ENCODE measurements around the gene KAT8. TPM values are rescaled to one million over a fixed set of nuclear protein-coding genes. Genes with fewer than 3 reads are reported as not detected.
"Not testable (repeated sequence)": the region's sequence is repeated elsewhere in the genome, so short reads cannot be mapped to it uniquely, and the experiment has no call there.

Gene KAT8
- polyA plus RNA-seq, 3 donors: 57.7 to 66.8 (median 58.0) TPM

DNA sequence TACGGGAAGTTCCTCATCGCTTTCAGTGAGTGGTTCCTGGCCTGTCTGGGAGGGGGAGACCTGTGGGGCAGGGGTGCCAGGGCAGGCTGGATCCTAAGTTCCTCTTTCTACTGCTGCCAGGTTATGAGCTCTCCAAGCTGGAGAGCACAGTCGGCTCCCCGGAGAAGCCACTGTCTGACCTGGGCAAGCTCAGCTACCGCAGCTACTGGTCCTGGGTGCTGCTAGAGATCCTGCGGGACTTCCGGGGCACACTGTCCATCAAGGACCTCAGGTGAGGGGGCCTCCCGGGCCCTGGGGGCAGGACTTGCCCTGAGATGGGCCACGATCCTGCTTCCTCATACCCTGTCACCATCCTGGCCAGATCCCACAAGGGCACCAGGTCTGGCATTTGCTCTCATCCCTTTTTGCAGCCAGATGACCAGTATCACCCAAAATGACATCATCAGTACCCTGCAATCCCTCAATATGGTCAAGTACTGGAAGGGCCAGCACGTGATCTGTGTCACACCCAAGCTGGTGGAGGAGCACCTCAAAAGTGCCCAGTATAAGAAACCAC, 12.9 kb downstream of the KAT8 start:
- DNase-seq (ENCODE audit: low read depth in 3 of 3, low spot score in 2 of 3): no peak

- DNase-seq (ENCODE audit: low read depth in 3 of 3, low spot score in 2 of 3): no peak
Observed at GRCh38 chr16:31130899-31131298, 13.4 kb downstream of the KAT8 start.

DNA sequence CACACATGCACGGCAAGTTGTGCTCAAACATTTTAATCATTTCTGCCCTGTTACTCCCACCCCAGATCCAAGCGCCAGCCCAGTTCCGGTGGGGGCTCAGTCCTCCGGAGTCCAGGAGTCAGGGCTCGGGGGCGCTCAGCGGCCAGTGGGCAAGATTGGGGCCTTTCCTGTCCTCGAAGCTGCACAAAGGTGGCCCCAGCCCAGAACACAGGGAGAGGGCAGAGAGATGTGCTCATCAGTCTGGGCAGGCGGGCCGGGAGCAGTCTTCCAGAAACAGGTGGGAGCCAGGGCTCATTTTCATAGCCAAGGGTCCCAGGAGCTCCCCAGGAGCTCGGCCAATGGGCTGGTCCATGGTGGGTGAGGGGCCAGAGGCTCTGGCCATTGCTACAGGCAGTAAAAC, 14.0 kb downstream of the KAT8 start:
- no peak for DNase-seq (ENCODE audit: low read depth in 3 of 3, low spot score in 2 of 3)

DNA sequence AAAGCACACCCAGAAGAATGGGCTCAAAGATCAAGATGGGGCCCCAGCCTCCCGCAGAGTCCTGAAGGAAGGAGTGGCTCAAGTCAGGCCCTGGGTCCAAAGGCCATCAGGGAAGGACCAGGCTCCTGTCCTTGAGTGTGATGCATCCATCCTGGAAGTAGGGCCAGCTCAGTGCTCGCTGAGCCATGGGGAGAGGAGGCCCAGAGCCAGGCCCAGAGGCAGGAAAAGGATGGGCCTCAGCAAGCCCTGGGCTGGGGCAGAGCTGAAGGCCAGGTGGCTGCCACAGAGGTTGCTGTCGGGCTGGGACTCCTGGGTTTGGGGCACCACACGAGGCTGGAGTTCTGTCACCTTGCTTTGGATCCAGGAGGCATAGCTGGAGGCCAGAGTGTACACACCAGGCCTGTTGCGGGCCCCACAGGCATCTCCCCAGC, 14.4 kb downstream of the KAT8 start:
- no peak for DNase-seq (ENCODE audit: low read depth in 3 of 3, low spot score in 2 of 3)

- DNase-seq (ENCODE audit: low read depth in 3 of 3, low spot score in 2 of 3): no peak
Observed at GRCh38 chr16:31132303-31132979, 15.0 kb downstream of the KAT8 start.

DNA sequence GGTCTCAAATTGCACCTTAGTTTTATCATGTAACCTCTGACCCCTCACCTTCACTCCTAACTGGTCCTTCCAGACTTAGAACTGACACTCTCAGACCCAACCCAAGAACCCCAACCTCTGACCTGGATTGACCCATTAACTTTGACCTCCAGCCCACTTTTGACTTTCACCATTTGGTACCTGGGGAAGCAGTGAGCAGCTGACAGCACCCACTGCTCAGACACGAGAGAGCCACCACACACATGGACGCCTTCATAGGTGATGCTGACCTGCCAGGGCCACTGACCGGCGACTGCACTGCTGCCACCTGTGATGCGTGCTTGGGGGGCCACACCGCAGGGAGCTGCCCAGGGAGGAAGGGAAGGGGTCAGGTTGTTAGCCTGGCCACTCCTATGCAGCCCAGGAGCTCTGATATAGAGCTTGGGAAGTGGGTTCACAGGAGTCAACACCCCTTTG, 15.6 kb downstream of the KAT8 start:
- no peak for DNase-seq (ENCODE audit: low read depth in 3 of 3, low spot score in 2 of 3)

- DNase-seq (ENCODE audit: low read depth in 3 of 3, low spot score in 2 of 3): no peak
Observed at GRCh38 chr16:31134091-31134571, 16.7 kb downstream of the KAT8 start.

DNA sequence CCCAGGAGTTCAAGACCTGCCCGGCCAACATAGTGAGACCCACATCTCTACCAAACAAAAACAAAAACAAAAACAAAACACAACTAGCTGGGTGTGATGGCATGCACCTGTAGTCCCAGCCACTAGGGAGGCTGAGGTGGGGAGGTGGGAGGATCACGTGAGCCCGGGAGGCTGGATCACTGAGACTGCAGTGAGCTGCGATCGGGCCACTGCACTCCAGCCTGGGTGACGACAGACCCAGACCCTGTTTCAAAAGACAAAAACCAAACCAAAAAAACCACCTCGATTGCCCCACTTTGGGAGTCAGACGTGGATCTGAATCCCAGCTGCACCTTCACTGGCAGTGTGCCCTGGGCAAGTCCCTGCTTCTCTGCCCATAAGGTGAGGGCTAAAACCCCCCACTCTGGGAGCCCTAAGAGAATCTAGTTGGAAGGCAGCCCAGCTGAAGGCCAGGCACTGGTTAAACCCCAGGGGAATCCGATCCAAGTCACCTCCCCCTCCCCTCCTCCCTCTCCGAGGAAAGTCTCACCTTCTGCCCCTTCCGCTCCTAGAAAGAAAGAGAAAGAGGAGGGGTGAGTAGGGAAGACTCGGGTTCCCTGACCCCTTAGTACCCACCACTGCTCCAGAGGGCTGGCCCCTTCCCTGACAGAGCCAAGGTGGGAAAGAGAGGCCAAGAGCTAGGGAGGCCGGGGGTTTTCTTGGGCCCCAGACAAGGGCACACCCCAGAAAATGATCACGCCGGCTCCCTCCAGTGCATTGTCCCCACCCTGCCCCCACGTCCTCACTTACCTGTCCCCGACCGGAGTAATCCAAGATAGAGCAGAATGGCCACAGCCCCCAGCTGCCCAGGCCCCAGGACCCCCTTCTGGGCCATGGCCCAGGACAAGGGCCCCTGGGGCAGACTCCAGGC, 17.4 kb downstream of the KAT8 start:
- no peak for DNase-seq (ENCODE audit: low read depth in 3 of 3, low spot score in 2 of 3)

- no peak for DNase-seq (ENCODE audit: low read depth in 3 of 3, low spot score in 2 of 3)
Observed at GRCh38 chr16:31135535-31136286, 18.2 kb downstream of the KAT8 start, which contains the start of gene PRSS8. TSS of gene PRSS8 (minus strand) at chr16:31135727. CDS start at chr16:31135498, 229 bp downstream.

GRCh38 chr16:31136287-31136662, 18.8 kb downstream of the KAT8 start:
- no peak for DNase-seq (ENCODE audit: low read depth in 3 of 3, low spot score in 2 of 3)

DNA sequence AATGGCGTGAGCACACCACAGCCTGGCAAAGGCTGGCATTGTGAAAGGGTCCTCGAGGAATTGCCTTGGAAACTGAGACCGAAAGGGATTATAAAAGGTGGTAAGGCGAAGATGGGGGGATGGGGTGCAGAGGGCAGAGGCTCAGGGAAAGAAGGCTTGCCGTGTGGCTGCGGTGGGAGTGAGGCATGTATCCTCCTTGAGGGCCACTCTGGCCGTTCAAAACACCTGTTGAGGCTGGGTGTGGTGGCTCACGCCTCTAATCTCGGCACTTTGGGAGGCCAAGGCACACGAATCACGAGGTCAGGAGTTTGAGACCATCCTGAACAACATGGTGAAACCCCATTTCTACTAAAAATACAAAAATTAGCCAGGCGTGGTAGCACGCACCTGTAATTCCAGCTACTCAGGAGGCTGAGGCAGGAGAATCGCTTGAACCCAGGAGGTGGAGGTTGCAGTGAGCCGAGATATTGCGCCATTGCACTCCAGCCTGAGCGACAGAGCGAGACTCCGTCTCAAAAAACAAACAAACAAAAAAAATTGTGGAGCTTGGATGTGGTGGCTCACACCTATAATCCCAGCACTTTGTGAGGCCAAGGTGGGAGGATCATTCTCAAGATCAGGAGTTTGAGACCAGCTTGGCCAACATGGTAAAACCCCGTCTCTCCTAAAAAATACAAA, 19.5 kb downstream of the KAT8 start:
- DNase-seq (ENCODE audit: low read depth in 3 of 3, low spot score in 2 of 3): not testable (repeated sequence)

DNA sequence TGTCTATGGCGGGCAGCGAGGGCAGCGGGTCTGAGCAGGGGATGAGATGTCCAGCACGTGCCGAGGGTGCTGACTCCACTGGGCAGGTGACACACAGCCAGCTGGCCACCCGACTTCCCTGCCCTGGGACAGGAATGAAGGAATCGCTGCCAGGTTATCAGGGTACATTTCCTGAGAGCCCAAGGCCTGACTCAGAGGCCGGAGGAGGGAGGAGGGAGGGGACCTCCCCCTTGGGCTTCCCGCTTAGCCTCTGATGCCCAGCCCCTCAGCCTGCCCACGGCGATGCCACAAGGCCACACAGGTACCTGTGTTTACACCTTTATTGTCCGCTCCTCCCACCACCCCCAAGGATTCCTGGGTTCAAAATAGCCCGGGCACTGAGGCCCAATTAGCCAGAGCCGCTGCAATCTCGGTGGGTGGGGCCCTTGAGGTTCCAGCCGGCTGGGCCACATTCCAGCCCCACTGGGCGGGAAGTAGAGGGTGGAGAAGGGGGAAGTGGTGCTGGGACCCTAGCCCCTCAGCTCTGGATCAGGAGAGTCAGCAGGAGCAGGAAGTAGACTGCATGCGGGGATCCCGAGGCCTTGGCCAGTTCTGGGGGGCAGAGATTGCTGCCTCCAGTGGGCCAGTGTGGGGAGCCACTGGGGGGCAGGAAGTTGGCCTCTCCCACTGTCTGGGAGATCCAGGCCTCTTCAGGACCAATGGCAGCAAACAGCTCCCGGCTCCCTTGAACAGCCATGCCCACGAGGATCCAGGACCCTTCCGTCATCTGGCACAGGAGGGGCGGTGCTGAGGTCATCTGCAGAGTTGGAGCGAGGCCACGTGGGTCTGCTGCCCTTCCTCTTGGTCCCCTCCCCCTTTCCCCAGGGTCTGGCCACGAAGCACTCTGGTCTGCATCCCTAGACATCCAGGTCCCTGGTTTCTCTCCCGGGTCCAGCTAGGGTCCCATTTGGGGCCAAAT, 21.4 kb downstream of the KAT8 start:
- DNase-seq (ENCODE audit: low read depth in 3 of 3, low spot score in 2 of 3): no peak

DNA sequence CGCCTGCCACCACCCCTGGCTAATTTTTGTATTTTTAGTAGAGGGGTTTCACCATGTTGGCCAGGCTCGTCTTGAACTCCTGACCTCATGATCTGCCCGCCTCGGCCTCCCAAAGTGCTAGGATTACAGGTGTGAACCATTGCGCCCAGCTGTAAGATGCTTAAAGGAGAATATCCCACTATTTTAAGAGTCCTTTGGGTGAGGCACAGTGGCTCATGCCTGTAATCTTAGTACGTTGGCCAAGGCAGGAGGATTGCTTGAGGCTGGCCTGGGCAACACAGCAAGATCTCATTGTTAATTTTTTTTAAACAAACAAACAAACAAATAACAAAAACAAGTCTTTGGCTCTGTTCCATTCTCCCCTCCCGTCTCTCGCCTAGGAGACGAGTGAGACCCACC, 23.6 kb downstream of the KAT8 start:
- DNase-seq (ENCODE audit: low read depth in 3 of 3, low spot score in 2 of 3): not testable (repeated sequence)

DNA sequence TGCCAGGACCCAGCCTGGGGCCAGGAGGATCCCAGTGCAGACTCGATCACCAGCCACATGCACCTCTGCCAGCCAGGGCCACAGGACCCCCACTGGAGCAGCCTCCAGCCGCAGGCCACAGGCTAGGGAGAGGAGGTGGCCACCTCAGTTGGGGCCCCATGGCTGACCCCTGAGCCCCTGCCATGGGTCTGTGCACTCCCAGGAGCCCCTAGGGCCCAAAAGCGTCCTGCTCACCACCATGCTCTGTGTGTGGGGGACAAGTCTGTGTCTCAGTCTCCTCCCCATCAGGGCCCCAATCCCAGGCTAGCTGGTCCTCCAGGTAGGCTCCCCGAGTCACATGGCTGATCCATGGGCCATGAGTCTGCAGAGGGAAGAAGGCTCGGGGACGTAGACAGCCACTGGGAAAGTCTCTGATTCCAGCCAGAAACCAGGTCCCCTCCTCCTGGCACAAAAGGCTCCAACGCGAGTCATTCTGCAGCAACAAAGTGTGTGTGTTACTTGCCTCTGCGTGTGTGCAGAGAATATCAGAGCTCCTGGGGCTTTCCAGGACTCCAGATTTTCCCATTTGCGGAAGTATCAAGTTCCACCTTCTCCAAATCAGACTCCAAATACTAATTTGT, 24.1 kb downstream of the KAT8 start:
- DNase-seq (ENCODE audit: low read depth in 3 of 3, low spot score in 2 of 3): no peak

- DNase-seq (ENCODE audit: low read depth in 3 of 3, low spot score in 2 of 3): peak; percentile 95 to 99 (median 95)
Observed at GRCh38 chr16:31142109-31143010, 24.9 kb downstream of the KAT8 start.

DNA sequence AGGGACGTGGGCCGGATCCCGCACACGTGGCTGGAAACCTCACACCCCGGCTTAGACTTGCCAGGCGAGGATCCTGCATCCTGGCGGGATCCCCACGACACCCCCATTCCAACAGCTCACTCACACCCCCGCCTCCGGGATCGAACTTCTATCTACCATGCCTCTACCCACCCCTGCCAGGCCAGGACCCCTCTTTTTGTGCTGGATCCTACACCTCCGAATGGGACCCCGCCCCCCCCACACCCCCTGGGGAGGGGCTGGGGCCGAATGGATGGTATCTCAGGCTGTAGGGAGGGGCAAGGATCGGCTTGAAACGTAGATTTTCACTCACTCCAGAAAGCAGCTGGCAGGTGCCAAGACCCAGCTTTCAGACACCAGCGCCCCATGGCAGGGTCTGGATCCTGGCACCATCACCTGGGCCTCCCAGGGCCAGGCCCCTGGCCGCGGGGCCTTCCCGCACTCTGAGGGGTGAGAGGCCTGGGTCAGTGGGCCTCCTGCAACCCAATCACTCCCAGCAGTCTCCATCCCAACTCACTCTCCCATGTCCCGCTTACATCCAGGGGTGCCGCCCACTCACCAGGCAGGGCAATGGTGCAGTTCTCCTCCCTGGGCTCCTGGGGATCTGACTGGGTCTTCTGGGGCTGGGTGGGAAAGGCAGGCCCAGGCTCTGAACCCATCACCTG, 25.7 kb downstream of the KAT8 start:
- DNase-seq (ENCODE audit: low read depth in 3 of 3, low spot score in 2 of 3): no peak

DNA sequence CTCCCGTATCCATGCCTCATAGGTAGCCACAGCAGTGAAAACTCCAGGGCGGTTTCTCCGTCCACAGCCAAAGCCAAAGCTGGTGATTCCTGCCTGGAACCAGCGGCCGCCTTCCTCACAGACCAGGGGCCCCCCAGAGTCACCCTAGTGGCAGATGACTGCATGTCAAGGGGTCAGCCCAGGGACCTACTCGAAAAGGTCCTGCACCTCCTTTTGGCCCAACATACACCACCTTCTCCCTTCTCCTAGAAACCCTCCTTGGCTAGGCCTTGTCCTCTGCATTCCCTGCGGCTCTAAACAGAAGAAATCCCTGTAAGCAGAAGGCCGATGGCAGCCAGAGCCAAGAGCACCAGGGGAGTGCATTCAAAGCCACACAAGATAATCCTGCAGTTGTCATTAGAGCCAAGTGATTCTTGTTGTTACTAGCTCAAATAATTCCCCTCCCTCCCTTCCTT, 26.3 kb downstream of the KAT8 start:
- no peak for DNase-seq (ENCODE audit: low read depth in 3 of 3, low spot score in 2 of 3)
